Heart left ventricle (tissue), 13 donors: Measurements from ENCODE around the gene INO80.

Source experiments
- CTCF ChIP-seq, 12 donors: fragments of 200-600 bp; sonication (generic) in 4 of 12; IDR thresholded peaks; one replicate each; pipeline versions ENCODE4 v1.5.0 to v1.8.0; 2018 to 2022; ENCODE audit warnings: antibody characterized with exemption in 12 of 12, mild to moderate bottlenecking in 5 of 12
- POLR2A ChIP-seq, 2 donors: fragments of 450-650 bp; IDR thresholded peaks; one replicate each; pipeline ENCODE4 v1.6.1; 2017; ENCODE audit warnings: antibody characterized with exemption in 2 of 2, mild to moderate bottlenecking in 2 of 2, moderate library complexity in 2 of 2
- donor health status: ischemic (EF 13 %, LVEDD 7.1; RV severe dilation, severe dysfunction).
- donor health status: DM: no; HTN: yes; CAD: no.
- donor health status: DM: no; HTN: no; CAD: no.
- donor health status: ischemic (EF 25% LVEDD 6.9; RV normal size, moderate dysfunction).
- donor health status: ischemic (EF 25% LVEDD 5.7; RV mildly dilated, moderate dysfunction).
- donor health status: ischemic (EF 35%, LVEDD 5.7; RV mildly dilated, moderate dysfunction).
- donor health status: nonischemic (EF 11% LVEDD 7.7; RV severe dilation, severe dysfunction).
- donor health status: DM: yes; HTN: yes; CAD: no.
- donor health status: PGD.
- donor health status: ischemic (EF 29% LVEDD 5.4; RV normal size, mild dysfunction).
- donor health status: nonischemic (EF 23%, LVEDD 6.1; RV moderate dilation, normal function).

- TF ChIP-seq POLR2A (IDR thresholded peaks at IDR 0.05), result no peak
- TF ChIP-seq CTCF (IDR thresholded peaks at IDR 0.05), result no peak
These were observed 8.0 kb upstream of the INO80 start for GRCh38 chr15:41124058-41124457.
